ENCODE results near the gene ARHGAP33.

DNA sequence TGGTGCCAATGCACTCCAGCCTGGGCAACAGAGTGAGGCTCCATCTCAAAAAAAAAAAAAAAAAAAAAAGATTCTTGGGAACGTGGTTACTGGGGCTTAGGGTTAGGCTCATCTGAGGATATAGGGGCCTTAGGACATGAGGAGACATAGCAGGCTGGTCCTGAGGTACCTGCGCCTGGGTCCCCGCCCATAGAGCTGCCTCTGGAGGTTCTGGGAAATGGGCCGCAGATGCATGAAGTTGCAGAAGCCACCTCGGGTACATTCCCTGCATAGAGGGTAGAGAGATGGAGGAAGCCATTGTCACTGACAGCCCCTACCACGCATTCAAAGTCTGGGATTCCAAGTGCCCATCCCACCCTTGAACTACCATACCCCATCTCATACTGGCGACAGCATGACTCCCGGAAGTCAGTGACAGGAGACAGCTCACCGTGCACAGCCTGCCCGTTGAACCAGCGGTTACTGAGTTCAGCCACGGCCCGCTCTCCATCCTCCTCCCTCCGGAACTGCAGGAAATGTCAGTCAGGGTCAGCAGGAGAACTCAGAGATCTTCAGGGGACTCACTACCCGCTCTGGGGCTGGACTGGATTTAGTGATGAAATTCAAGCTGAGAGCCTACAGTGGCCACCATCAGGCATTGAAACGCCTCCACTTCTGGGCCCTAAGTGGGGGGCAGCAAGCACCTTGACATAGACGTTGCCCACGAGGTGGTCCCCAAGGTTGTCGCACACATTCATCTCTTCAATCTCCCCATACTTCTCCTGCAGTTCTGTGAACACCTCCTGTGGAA, 31.5 kb upstream of the ARHGAP33 start:
- TF ChIP-seq POLR2A (IDR thresholded peaks at IDR 0.05): no peak
- TF ChIP-seq, protein P1, sequence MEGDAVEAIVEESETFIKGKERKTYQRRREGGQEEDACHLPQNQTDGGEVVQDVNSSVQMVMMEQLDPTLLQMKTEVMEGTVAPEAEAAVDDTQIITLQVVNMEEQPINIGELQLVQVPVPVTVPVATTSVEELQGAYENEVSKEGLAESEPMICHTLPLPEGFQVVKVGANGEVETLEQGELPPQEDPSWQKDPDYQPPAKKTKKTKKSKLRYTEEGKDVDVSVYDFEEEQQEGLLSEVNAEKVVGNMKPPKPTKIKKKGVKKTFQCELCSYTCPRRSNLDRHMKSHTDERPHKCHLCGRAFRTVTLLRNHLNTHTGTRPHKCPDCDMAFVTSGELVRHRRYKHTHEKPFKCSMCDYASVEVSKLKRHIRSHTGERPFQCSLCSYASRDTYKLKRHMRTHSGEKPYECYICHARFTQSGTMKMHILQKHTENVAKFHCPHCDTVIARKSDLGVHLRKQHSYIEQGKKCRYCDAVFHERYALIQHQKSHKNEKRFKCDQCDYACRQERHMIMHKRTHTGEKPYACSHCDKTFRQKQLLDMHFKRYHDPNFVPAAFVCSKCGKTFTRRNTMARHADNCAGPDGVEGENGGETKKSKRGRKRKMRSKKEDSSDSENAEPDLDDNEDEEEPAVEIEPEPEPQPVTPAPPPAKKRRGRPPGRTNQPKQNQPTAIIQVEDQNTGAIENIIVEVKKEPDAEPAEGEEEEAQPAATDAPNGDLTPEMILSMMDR (IDR thresholded peaks at IDR 0.05): no peak
